Stimulated activated memory B cell treated with anti-CD40 and anti-IgM and Interleukin-4, amounts not matched to agents 10 μg/mL and 1 μg/mL and 100 μg/mL, for 72 hours (primary cell): ENCODE measurements around the gene TGM1.

Experiments
- ATAC-seq: fragments of 150-1000 bp; cut with Tn5 transposase; 2 replicates; pipeline ENCODE4 v1.10.0; 2021
- H3K27ac Mint-ChIP-seq: one replicate; pipeline ENCODE4 v1.8.0; 2022; ENCODE audit warnings: mild to moderate bottlenecking, mixed read lengths
- H3K27me3 Mint-ChIP-seq: one replicate; pipeline ENCODE4 v1.8.0; 2022; ENCODE audit warnings: mixed read lengths
- H3K36me3 Mint-ChIP-seq: one replicate; pipeline ENCODE4 v1.8.0; 2022; ENCODE audit warnings: mixed read lengths
- H3K4me1 Mint-ChIP-seq: one replicate; pipeline ENCODE4 v1.8.0; 2022; ENCODE audit warnings: mixed read lengths
- H3K4me3 Mint-ChIP-seq: one replicate; pipeline ENCODE4 v1.8.0; 2022; ENCODE audit warnings: mild to moderate bottlenecking, moderate library complexity, mixed read lengths
- H3K9me3 Mint-ChIP-seq: one replicate; pipeline ENCODE4 v1.8.0; 2022; ENCODE audit warnings: mixed read lengths

The TGM1 gene

GRCh38 chr14:24298892-24299254 lies 35.9 kb upstream of the TGM1 start:
- Mint-ChIP-seq H3K9me3 (no peaks in the 10 kb centered on the region), H3K4me1 (peaks cover 47% of the 10 kb centered on the region), H3K27me3 (no peaks in the 10 kb centered on the region), H3K27ac (peak overlapping the region; percentile 89), H3K36me3 (peaks cover 35% of the 10 kb centered on the region), H3K4me3 (peak overlapping the region; percentile 93)
- no peak for ATAC-seq

GRCh38 chr14:24297190-24297964 lies 34.4 kb upstream of the TGM1 start:
- peak; percentile 2 for ATAC-seq
- H3K4me1 Mint-ChIP-seq = peaks cover 49% of the 10 kb centered on the region
- H3K27me3 Mint-ChIP-seq = no peaks in the 10 kb centered on the region
- H3K36me3 Mint-ChIP-seq = peaks cover 31% of the 10 kb centered on the region
- peak overlapping the region; percentile 68 for H3K27ac Mint-ChIP-seq
- H3K4me3 Mint-ChIP-seq = no peak overlapping the region
- no peaks in the 10 kb centered on the region for H3K9me3 Mint-ChIP-seq

- peaks cover 37% of the 10 kb centered on the region for H3K36me3 Mint-ChIP-seq
- no peaks in the 10 kb centered on the region for H3K9me3 Mint-ChIP-seq
- H3K27me3 Mint-ChIP-seq = no peaks in the 10 kb centered on the region
- peaks cover 49% of the 10 kb centered on the region for H3K4me1 Mint-ChIP-seq
- peak overlapping the region; percentile 68 for H3K27ac Mint-ChIP-seq
- ATAC-seq = peak; percentile 79
- no peak overlapping the region for H3K4me3 Mint-ChIP-seq
Observed at GRCh38 chr14:24296341-24297157, 33.6 kb upstream of the TGM1 start.

GRCh38 chr14:24293525-24293924 lies 30.5 kb upstream of the TGM1 start:
- ATAC-seq = no peak
- Mint-ChIP-seq H3K36me3 (peaks cover 57% of the 10 kb centered on the region), H3K4me3 (no peak overlapping the region), H3K9me3 (no peaks in the 10 kb centered on the region), H3K27me3 (no peaks in the 10 kb centered on the region), H3K4me1 (peaks cover 53% of the 10 kb centered on the region), H3K27ac (no peak overlapping the region)

- no peak for ATAC-seq
- H3K4me1 Mint-ChIP-seq = peaks cover 54% of the 10 kb centered on the region
- no peaks in the 10 kb centered on the region for H3K9me3 Mint-ChIP-seq
- no peak overlapping the region for H3K27ac Mint-ChIP-seq
- H3K27me3 Mint-ChIP-seq = no peaks in the 10 kb centered on the region
- H3K4me3 Mint-ChIP-seq = no peak overlapping the region
- peaks cover 57% of the 10 kb centered on the region for H3K36me3 Mint-ChIP-seq
Observed at GRCh38 chr14:24292118-24292807, 29.3 kb upstream of the TGM1 start.

- Mint-ChIP-seq H3K9me3 (no peaks in the 10 kb centered on the region), H3K27ac (no peak overlapping the region), H3K4me1 (peaks cover 48% of the 10 kb centered on the region), H3K36me3 (peaks cover 55% of the 10 kb centered on the region), H3K27me3 (no peaks in the 10 kb centered on the region), H3K4me3 (no peak overlapping the region)
- ATAC-seq = no peak
Observed at GRCh38 chr14:24291446-24292117, 28.6 kb upstream of the TGM1 start.

GRCh38 chr14:24290746-24291145 lies 27.8 kb upstream of the TGM1 start:
- Mint-ChIP-seq H3K27me3 (no peaks in the 10 kb centered on the region), H3K36me3 (peaks cover 46% of the 10 kb centered on the region), H3K9me3 (no peaks in the 10 kb centered on the region), H3K27ac (no peak overlapping the region), H3K4me1 (peaks cover 40% of the 10 kb centered on the region), H3K4me3 (no peak overlapping the region)
- ATAC-seq = no peak

GRCh38 chr14:24289649-24290280 lies 26.8 kb upstream of the TGM1 start:
- H3K4me3 Mint-ChIP-seq = peak overlapping the region; percentile 52
- H3K36me3 Mint-ChIP-seq = peaks cover 39% of the 10 kb centered on the region
- ATAC-seq = peak; percentile 98
- peaks cover 43% of the 10 kb centered on the region for H3K4me1 Mint-ChIP-seq
- no peaks in the 10 kb centered on the region for H3K27me3 Mint-ChIP-seq
- no peak overlapping the region for H3K27ac Mint-ChIP-seq
- H3K9me3 Mint-ChIP-seq = no peaks in the 10 kb centered on the region

- H3K27ac Mint-ChIP-seq = no peak overlapping the region
- no peaks in the 10 kb centered on the region for H3K27me3 Mint-ChIP-seq
- H3K36me3 Mint-ChIP-seq = peaks cover 27% of the 10 kb centered on the region
- peaks cover 58% of the 10 kb centered on the region for H3K4me1 Mint-ChIP-seq
- ATAC-seq = no peak
- no peaks in the 10 kb centered on the region for H3K9me3 Mint-ChIP-seq
- no peak overlapping the region for H3K4me3 Mint-ChIP-seq
Observed at GRCh38 chr14:24286996-24287395, 24.0 kb upstream of the TGM1 start.

GRCh38 chr14:24285351-24285750 lies 22.4 kb upstream of the TGM1 start:
- H3K9me3 Mint-ChIP-seq = no peaks in the 10 kb centered on the region
- peaks cover 60% of the 10 kb centered on the region for H3K4me1 Mint-ChIP-seq
- peak overlapping the region; percentile 65 for H3K27ac Mint-ChIP-seq
- no peak for ATAC-seq
- H3K4me3 Mint-ChIP-seq = no peak overlapping the region
- H3K27me3 Mint-ChIP-seq = no peaks in the 10 kb centered on the region
- peaks cover 13% of the 10 kb centered on the region for H3K36me3 Mint-ChIP-seq

- Mint-ChIP-seq H3K27me3 (no peaks in the 10 kb centered on the region), H3K36me3 (peaks cover 6% of the 10 kb centered on the region), H3K9me3 (no peaks in the 10 kb centered on the region), H3K27ac (peak overlapping the region; percentile 65), H3K4me3 (no peak overlapping the region), H3K4me1 (peaks cover 60% of the 10 kb centered on the region)
- no peak for ATAC-seq
Observed at GRCh38 chr14:24284501-24285035, 21.6 kb upstream of the TGM1 start.

- no peaks in the 10 kb centered on the region for H3K9me3 Mint-ChIP-seq
- no peak for ATAC-seq
- H3K27me3 Mint-ChIP-seq = no peaks in the 10 kb centered on the region
Observed at GRCh38 chr14:24283796-24284460, 21.0 kb upstream of the TGM1 start.

GRCh38 chr14:24282736-24283135 lies 19.8 kb upstream of the TGM1 start:
- H3K27ac Mint-ChIP-seq = no peak overlapping the region
- H3K4me1 Mint-ChIP-seq = peaks cover 71% of the 10 kb centered on the region
- no peaks in the 10 kb centered on the region for H3K27me3 Mint-ChIP-seq

More at GRCh38 chr14:24283796-24284460, 21.0 kb upstream of the TGM1 start:
- no peak overlapping the region for H3K4me3 Mint-ChIP-seq
- peaks cover 6% of the 10 kb centered on the region for H3K36me3 Mint-ChIP-seq
- H3K4me1 Mint-ChIP-seq = peaks cover 65% of the 10 kb centered on the region
- peak overlapping the region; percentile 65 for H3K27ac Mint-ChIP-seq

GRCh38 chr14:24281636-24282035 lies 18.7 kb upstream of the TGM1 start:
- Mint-ChIP-seq H3K27ac (peak overlapping the region; percentile 84), H3K4me3 (no peak overlapping the region), H3K36me3 (peaks cover 12% of the 10 kb centered on the region), H3K9me3 (peaks cover 6% of the 10 kb centered on the region), H3K27me3 (no peaks in the 10 kb centered on the region), H3K4me1 (peaks cover 77% of the 10 kb centered on the region)
- no peak for ATAC-seq

More at GRCh38 chr14:24282736-24283135, 19.8 kb upstream of the TGM1 start:
- no peak for ATAC-seq
- peaks cover 12% of the 10 kb centered on the region for H3K36me3 Mint-ChIP-seq
- no peak overlapping the region for H3K4me3 Mint-ChIP-seq
- H3K9me3 Mint-ChIP-seq = peaks cover 6% of the 10 kb centered on the region
